Sigmoid colon (tissue), 4 donors: ENCODE data around the gene CCS.

Source experiments
- POLR2A ChIP-seq, 2 donors: fragments of 450-650 bp; IDR thresholded peaks; one replicate each; pipeline ENCODE4 v1.6.1; 2016; ENCODE audit warnings: antibody characterized with exemption in 2 of 2, mild to moderate bottlenecking in 2 of 2, moderate library complexity in 2 of 2
- POLR2AphosphoS5 ChIP-seq, 4 donors: sonication (generic); formaldehyde crosslinking; IDR thresholded peaks; one replicate each; pipeline ENCODE4 v1.6.1; 2017; ENCODE audit warnings: antibody characterized with exemption in 4 of 4
- TF ChIP-seq, protein P1 (sequence below), 4 experiments: fragments of 450-650 bp in 3 of 4; fragments of 200-600 bp in 1 of 4; IDR thresholded peaks; one replicate each; pipeline ENCODE4 v1.5.1; 2016 to 2019; ENCODE audit warnings: antibody characterized with exemption in 4 of 4, mild to moderate bottlenecking in 3 of 4, moderate library complexity in 2 of 4

DNA sequence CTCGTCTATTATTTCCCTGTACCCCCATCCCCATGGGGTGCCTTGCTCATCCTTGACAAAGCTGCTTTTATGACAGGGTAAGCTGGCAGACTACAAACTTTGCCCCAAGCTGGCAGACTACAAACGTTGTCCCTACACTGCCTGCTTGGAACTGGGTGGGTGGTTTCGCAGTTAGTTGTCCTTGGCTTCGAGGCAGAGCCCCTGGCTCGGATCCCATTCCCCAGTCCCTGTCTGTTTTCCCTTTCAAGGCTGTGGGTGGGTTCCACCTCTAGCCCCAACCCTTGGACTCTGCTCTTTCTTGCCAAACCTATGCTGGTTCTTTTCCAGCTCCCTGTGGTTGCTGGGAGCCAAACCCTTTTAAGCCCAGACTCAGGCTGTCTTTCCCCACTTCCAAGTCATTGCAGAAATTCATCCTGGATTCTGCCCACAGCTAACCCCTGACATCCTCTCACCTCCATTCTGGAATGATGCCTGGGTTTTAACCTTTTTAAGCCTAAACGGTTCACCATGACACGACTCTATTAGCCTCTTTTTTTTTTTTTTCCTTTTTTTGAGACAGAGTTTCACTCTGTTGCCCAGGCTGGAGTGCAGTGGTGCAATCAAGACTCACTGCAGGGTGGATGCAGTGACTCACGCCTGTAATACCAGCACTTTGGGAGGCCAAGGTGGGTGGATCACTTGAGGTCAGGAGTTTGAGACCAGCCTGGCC is 14.3 kb downstream of the CCS start:
- TF ChIP-seq, protein P1, sequence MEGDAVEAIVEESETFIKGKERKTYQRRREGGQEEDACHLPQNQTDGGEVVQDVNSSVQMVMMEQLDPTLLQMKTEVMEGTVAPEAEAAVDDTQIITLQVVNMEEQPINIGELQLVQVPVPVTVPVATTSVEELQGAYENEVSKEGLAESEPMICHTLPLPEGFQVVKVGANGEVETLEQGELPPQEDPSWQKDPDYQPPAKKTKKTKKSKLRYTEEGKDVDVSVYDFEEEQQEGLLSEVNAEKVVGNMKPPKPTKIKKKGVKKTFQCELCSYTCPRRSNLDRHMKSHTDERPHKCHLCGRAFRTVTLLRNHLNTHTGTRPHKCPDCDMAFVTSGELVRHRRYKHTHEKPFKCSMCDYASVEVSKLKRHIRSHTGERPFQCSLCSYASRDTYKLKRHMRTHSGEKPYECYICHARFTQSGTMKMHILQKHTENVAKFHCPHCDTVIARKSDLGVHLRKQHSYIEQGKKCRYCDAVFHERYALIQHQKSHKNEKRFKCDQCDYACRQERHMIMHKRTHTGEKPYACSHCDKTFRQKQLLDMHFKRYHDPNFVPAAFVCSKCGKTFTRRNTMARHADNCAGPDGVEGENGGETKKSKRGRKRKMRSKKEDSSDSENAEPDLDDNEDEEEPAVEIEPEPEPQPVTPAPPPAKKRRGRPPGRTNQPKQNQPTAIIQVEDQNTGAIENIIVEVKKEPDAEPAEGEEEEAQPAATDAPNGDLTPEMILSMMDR (IDR thresholded peaks at IDR 0.05), result no peak
- TF ChIP-seq POLR2A (IDR thresholded peaks at IDR 0.05) (no peak), POLR2AphosphoS5 (IDR thresholded peaks at IDR 0.05) (peak; percentile 12 to 63 (median 49))
